ENCODE measurements around the gene DDX24. TPM values are rescaled to one million over a fixed set of nuclear protein-coding genes. Genes with fewer than 3 reads are reported as not detected.
"Not testable (repeated sequence)": the region's sequence is repeated elsewhere in the genome, so short reads cannot be mapped to it uniquely, and the experiment has no call there.

The DDX24 gene
- total and polyA plus RNA-seq, 2 donors: 103 to 191 TPM

DNA sequence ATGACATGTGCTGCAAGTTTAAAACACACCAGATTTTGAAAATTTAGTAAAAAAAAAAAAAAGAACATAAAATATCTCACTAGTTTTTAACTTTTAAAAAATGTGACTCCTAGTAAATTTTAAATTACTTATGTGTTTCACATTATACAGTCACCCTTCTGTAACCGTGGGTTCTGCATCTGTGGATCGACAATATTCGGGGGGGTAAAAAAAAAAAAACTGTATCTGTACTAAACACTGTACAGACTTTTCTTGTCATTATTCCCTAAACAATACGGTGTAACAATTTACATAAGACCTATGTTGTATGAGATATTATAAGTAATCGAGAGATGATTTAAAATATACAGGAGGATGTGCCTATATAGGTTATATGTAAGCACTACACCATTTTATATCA is 3.2 kb downstream of the DDX24 start:
- no peak overlapping the region for H3K27ac ChIP-seq (ENCODE audit: low read depth in 1 of 2, low read length in 1 of 2)
- 96% methylated on average over 5 of the region's 5 CpGs for WGBS
- no peaks in the 10 kb centered on the region for H3K9me3 ChIP-seq (ENCODE audit: control insufficient read depth in 2 of 2, insufficient read depth in 1 of 2, low read length in 1 of 2)
- no peaks in the 10 kb centered on the region for H3K27me3 ChIP-seq (ENCODE audit: control insufficient read depth in 2 of 2, insufficient read depth in 1 of 2, low read length in 1 of 2)
- no peak for DNase-seq (ENCODE audit: low read depth in 6 of 9, low spot score in 9 of 9)
- peaks cover 12 to 19% of the 10 kb centered on the region in 2 donors for H3K36me3 ChIP-seq (ENCODE audit: control insufficient read depth in 2 of 2, insufficient read depth in 2 of 2, low read length in 1 of 2)
- no peak overlapping the region for H3K4me3 ChIP-seq (ENCODE audit: low read length in 2 of 2)
- H3K4me1 ChIP-seq (ENCODE audit: control insufficient read depth in 2 of 2, insufficient read depth in 2 of 2, low read length in 2 of 2): peaks cover 21 to 24% of the 10 kb centered on the region in 2 donors

GRCh38 chr14:94077111-94077821 is 3.7 kb downstream of the DDX24 start:
- WGBS: 94% methylated on average over 7 of the region's 7 CpGs
- peak overlapping the region in 1 of 2 donors; percentile 8 for H3K27ac ChIP-seq (ENCODE audit: low read depth in 1 of 2, low read length in 1 of 2)
- H3K36me3 ChIP-seq (ENCODE audit: control insufficient read depth in 2 of 2, insufficient read depth in 2 of 2, low read length in 1 of 2): peaks cover 12 to 19% of the 10 kb centered on the region in 2 donors
- no peaks in the 10 kb centered on the region for H3K27me3 ChIP-seq (ENCODE audit: control insufficient read depth in 2 of 2, insufficient read depth in 1 of 2, low read length in 1 of 2)
- no peak for DNase-seq (ENCODE audit: low read depth in 6 of 9, low spot score in 9 of 9)
- peaks cover 0 to 3% of the 10 kb centered on the region in 2 donors for H3K9me3 ChIP-seq (ENCODE audit: control insufficient read depth in 2 of 2, insufficient read depth in 1 of 2, low read length in 1 of 2)
- peaks cover 21 to 24% of the 10 kb centered on the region in 2 donors for H3K4me1 ChIP-seq (ENCODE audit: control insufficient read depth in 2 of 2, insufficient read depth in 2 of 2, low read length in 2 of 2)
- H3K4me3 ChIP-seq (ENCODE audit: low read length in 2 of 2): peak overlapping the region in 1 of 2 donors; percentile 17

GRCh38 chr14:94075008-94075407 is 6.0 kb downstream of the DDX24 start:
- whole genome bisulfite sequencing: 98% methylated on average over 2 of the region's 2 CpGs
- H3K9me3 ChIP-seq (ENCODE audit: control insufficient read depth in 2 of 2, insufficient read depth in 1 of 2, low read length in 1 of 2): peaks cover 0 to 3% of the 10 kb centered on the region in 2 donors
- H3K27ac ChIP-seq (ENCODE audit: low read depth in 1 of 2, low read length in 1 of 2): no peak overlapping the region
- no peak for DNase-seq (ENCODE audit: low read depth in 6 of 9, low spot score in 9 of 9)
- peaks cover 12 to 19% of the 10 kb centered on the region in 2 donors for H3K36me3 ChIP-seq (ENCODE audit: control insufficient read depth in 2 of 2, insufficient read depth in 2 of 2, low read length in 1 of 2)
- H3K4me1 ChIP-seq (ENCODE audit: control insufficient read depth in 2 of 2, insufficient read depth in 2 of 2, low read length in 2 of 2): peaks cover 17 to 20% of the 10 kb centered on the region in 2 donors
- H3K4me3 ChIP-seq (ENCODE audit: low read length in 2 of 2): no peak overlapping the region
- no peaks in the 10 kb centered on the region for H3K27me3 ChIP-seq (ENCODE audit: control insufficient read depth in 2 of 2, insufficient read depth in 1 of 2, low read length in 1 of 2)

DNA sequence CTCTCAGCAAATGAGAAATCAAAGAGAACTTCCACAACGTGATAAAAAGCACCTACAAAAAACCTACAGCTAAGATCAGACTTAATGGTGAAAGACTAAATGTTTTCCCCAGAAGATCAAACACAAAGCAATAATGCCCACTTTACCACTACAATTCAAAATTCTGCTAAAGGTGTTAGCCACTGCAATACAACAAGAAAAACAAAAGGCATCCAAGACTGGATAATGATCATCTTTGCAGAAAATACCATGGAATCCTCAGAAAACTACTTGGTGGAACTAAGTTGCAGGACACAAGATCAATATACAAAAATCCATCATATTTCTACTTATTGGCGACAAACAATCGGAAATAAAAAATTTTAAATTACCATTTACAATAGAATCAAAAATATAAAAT is 6.5 kb downstream of the DDX24 start:
- Histone ChIP-seq H3K36me3 (ENCODE audit: control insufficient read depth in 2 of 2, insufficient read depth in 2 of 2, low read length in 1 of 2) (peaks cover 12 to 19% of the 10 kb centered on the region in 2 donors), H3K9me3 (ENCODE audit: control insufficient read depth in 2 of 2, insufficient read depth in 1 of 2, low read length in 1 of 2) (peaks cover 0 to 3% of the 10 kb centered on the region in 2 donors)
- 97% methylated on average over 3 of the region's 3 CpGs for WGBS

GRCh38 chr14:94072076-94072475 is 8.9 kb downstream of the DDX24 start:
- H3K4me3 ChIP-seq (ENCODE audit: low read length in 2 of 2); H3K36me3 ChIP-seq (ENCODE audit: control insufficient read depth in 2 of 2, insufficient read depth in 2 of 2, low read length in 1 of 2); DNase-seq (ENCODE audit: low read depth in 6 of 9, low spot score in 9 of 9); H3K4me1 ChIP-seq (ENCODE audit: control insufficient read depth in 2 of 2, insufficient read depth in 2 of 2, low read length in 2 of 2); H3K9me3 ChIP-seq (ENCODE audit: control insufficient read depth in 2 of 2, insufficient read depth in 1 of 2, low read length in 1 of 2); H3K27me3 ChIP-seq (ENCODE audit: control insufficient read depth in 2 of 2, insufficient read depth in 1 of 2, low read length in 1 of 2); H3K27ac ChIP-seq (ENCODE audit: low read depth in 1 of 2, low read length in 1 of 2): not testable (repeated sequence)
- 99% methylated on average over 3 of the region's 3 CpGs for WGBS

More for the DNA sequence above, 6.5 kb downstream of the DDX24 start:
- no peak overlapping the region for H3K4me3 ChIP-seq (ENCODE audit: low read length in 2 of 2)
- no peak overlapping the region for H3K27ac ChIP-seq (ENCODE audit: low read depth in 1 of 2, low read length in 1 of 2)
- no peaks in the 10 kb centered on the region for H3K27me3 ChIP-seq (ENCODE audit: control insufficient read depth in 2 of 2, insufficient read depth in 1 of 2, low read length in 1 of 2)
- DNase-seq (ENCODE audit: low read depth in 6 of 9, low spot score in 9 of 9): no peak
- peaks cover 13 to 20% of the 10 kb centered on the region in 2 donors for H3K4me1 ChIP-seq (ENCODE audit: control insufficient read depth in 2 of 2, insufficient read depth in 2 of 2, low read length in 2 of 2)

GRCh38 chr14:94066089-94066676 is 14.8 kb downstream of the DDX24 start:
- peaks cover 17 to 22% of the 10 kb centered on the region in 2 donors for H3K36me3 ChIP-seq (ENCODE audit: control insufficient read depth in 2 of 2, insufficient read depth in 2 of 2, low read length in 1 of 2)
- DNase-seq (ENCODE audit: low read depth in 6 of 9, low spot score in 9 of 9): no peak
- WGBS: 85% methylated on average over 8 of the region's 8 CpGs
- no peaks in the 10 kb centered on the region for H3K9me3 ChIP-seq (ENCODE audit: control insufficient read depth in 2 of 2, insufficient read depth in 1 of 2, low read length in 1 of 2)
- no peak overlapping the region for H3K4me3 ChIP-seq (ENCODE audit: low read length in 2 of 2)
- H3K4me1 ChIP-seq (ENCODE audit: control insufficient read depth in 2 of 2, insufficient read depth in 2 of 2, low read length in 2 of 2): no peaks in the 10 kb centered on the region
- no peak overlapping the region for H3K27ac ChIP-seq (ENCODE audit: low read depth in 1 of 2, low read length in 1 of 2)
- no peaks in the 10 kb centered on the region for H3K27me3 ChIP-seq (ENCODE audit: control insufficient read depth in 2 of 2, insufficient read depth in 1 of 2, low read length in 1 of 2)

DNA sequence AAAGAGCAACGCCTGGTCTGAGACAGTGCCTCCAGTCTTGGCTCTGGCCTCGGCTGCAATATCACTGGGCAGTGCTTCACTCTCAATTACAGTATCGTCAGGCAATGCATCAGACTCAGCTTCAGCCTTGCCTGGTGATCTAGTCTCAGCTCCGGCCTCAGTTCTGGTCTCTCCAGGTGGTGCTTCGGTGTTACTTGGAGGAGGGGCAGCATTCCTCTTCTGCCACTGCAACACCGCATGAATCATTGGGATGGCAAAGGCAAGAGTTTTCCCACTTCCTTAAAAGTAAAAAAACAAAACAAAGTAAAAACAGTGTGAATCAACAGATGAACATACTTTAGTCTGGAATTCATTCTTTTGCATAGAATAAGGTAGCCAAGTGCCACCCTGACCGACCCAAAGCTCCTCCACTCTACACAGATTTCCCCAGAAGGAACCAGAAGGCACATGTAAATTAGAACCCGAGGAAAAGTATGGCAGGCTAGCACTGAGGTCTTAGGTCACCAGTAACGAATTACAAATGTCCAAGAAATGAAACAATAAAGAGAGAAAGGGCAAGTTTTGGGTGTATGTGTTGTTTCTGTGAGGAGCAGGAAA is 18.6 kb downstream of the DDX24 start:
- no peak overlapping the region for H3K27ac ChIP-seq (ENCODE audit: low read depth in 1 of 2, low read length in 1 of 2)
- DNase-seq (ENCODE audit: low read depth in 6 of 9, low spot score in 9 of 9): no peak
- peaks cover 50 to 54% of the 10 kb centered on the region in 2 donors for H3K36me3 ChIP-seq (ENCODE audit: control insufficient read depth in 2 of 2, insufficient read depth in 2 of 2, low read length in 1 of 2)
- no peaks in the 10 kb centered on the region for H3K9me3 ChIP-seq (ENCODE audit: control insufficient read depth in 2 of 2, insufficient read depth in 1 of 2, low read length in 1 of 2)
- H3K4me1 ChIP-seq (ENCODE audit: control insufficient read depth in 2 of 2, insufficient read depth in 2 of 2, low read length in 2 of 2): no peaks in the 10 kb centered on the region
- H3K27me3 ChIP-seq (ENCODE audit: control insufficient read depth in 2 of 2, insufficient read depth in 1 of 2, low read length in 1 of 2): no peaks in the 10 kb centered on the region
- H3K4me3 ChIP-seq (ENCODE audit: low read length in 2 of 2): no peak overlapping the region
- 93% methylated on average over 9 of the region's 9 CpGs for WGBS

GRCh38 chr14:94059998-94060397 is 21.0 kb downstream of the DDX24 start:
- H3K36me3 ChIP-seq (ENCODE audit: control insufficient read depth in 2 of 2, insufficient read depth in 2 of 2, low read length in 1 of 2): peaks cover 60 to 73% of the 10 kb centered on the region in 2 donors
- H3K27ac ChIP-seq (ENCODE audit: low read depth in 1 of 2, low read length in 1 of 2): no peak overlapping the region
- no peak overlapping the region for H3K4me3 ChIP-seq (ENCODE audit: low read length in 2 of 2)
- H3K27me3 ChIP-seq (ENCODE audit: control insufficient read depth in 2 of 2, insufficient read depth in 1 of 2, low read length in 1 of 2): no peaks in the 10 kb centered on the region
- 96% methylated on average over 5 of the region's 5 CpGs for WGBS
- no peak for DNase-seq (ENCODE audit: low read depth in 6 of 9, low spot score in 9 of 9)
- no peaks in the 10 kb centered on the region for H3K4me1 ChIP-seq (ENCODE audit: control insufficient read depth in 2 of 2, insufficient read depth in 2 of 2, low read length in 2 of 2)
- no peaks in the 10 kb centered on the region for H3K9me3 ChIP-seq (ENCODE audit: control insufficient read depth in 2 of 2, insufficient read depth in 1 of 2, low read length in 1 of 2)

DNA sequence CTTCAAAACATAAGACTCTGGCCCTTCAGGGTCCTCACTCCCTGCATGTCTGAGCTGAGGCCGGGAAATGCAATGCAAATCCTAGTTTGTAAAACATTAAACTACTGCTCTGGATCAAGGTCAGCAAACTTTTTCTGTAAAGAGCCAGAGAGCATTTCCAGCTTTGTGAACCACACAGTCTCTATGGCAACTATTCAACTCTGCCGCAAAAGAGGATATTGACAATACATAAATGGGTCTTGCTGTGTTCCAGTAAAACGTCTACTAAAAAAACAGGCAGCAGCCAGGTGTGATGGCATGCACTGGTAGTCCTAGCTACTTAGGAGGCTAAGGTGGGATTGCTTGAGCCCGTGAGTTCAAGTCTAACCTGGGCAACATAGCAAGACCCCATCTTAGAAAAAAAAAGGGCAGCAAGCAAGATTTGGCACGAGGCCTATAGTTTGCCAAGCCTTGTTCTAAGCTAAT is 22.3 kb downstream of the DDX24 start:
- no peak for DNase-seq (ENCODE audit: low read depth in 6 of 9, low spot score in 9 of 9)
- Histone ChIP-seq H3K27me3 (ENCODE audit: control insufficient read depth in 2 of 2, insufficient read depth in 1 of 2, low read length in 1 of 2) (no peaks in the 10 kb centered on the region), H3K4me1 (ENCODE audit: control insufficient read depth in 2 of 2, insufficient read depth in 2 of 2, low read length in 2 of 2) (no peaks in the 10 kb centered on the region), H3K4me3 (ENCODE audit: low read length in 2 of 2) (no peak overlapping the region), H3K9me3 (ENCODE audit: control insufficient read depth in 2 of 2, insufficient read depth in 1 of 2, low read length in 1 of 2) (no peaks in the 10 kb centered on the region), H3K36me3 (ENCODE audit: control insufficient read depth in 2 of 2, insufficient read depth in 2 of 2, low read length in 1 of 2) (peaks cover 70 to 86% of the 10 kb centered on the region in 2 donors), H3K27ac (ENCODE audit: low read depth in 1 of 2, low read length in 1 of 2) (no peak overlapping the region)
- 96% methylated on average over 5 of the region's 5 CpGs for WGBS
